IPS-20b (cell line): ENCODE measurements around the gene MBD3.
"Not testable (repeated sequence)": the region's sequence is repeated elsewhere in the genome, so short reads cannot be mapped to it uniquely, and the experiment has no call there.

Source experiments
- H3K27ac ChIP-seq: one replicate; pipeline ENCODE4 v1.5.1; 2013; ENCODE audit warnings: low read length
- H3K27me3 ChIP-seq: 2 replicates; pipeline ENCODE4 v1.6.1; 2013; ENCODE audit warnings: mild to moderate bottlenecking, low read length, inconsistent platforms; ENCODE audit not compliant: insufficient read depth
- H3K36me3 ChIP-seq: 2 replicates; pipeline ENCODE4 v1.6.1; 2013; ENCODE audit warnings: low read depth, mild to moderate bottlenecking, inconsistent platforms, low read length, moderate library complexity; ENCODE audit not compliant: insufficient read depth
- H3K4me1 ChIP-seq: 2 replicates; pipeline ENCODE4 v1.6.1; 2013; ENCODE audit warnings: mild to moderate bottlenecking, control low read depth, inconsistent platforms, low read length, moderate library complexity; ENCODE audit not compliant: insufficient read depth
- H3K4me3 ChIP-seq: 2 replicates; pipeline ENCODE4 v1.5.1; 2013; ENCODE audit warnings: mild to moderate bottlenecking, low read length, inconsistent platforms
- H3K9ac ChIP-seq: 2 replicates; pipeline ENCODE4 v1.6.1; 2013; ENCODE audit warnings: low read depth, mild to moderate bottlenecking, inconsistent platforms, low read length, moderate library complexity
- H3K9me3 ChIP-seq: 2 replicates; pipeline ENCODE4 v1.6.1; 2013; ENCODE audit warnings: mild to moderate bottlenecking, low read depth, low read length, inconsistent platforms; ENCODE audit not compliant: insufficient read depth

MBD3 gene

DNA sequence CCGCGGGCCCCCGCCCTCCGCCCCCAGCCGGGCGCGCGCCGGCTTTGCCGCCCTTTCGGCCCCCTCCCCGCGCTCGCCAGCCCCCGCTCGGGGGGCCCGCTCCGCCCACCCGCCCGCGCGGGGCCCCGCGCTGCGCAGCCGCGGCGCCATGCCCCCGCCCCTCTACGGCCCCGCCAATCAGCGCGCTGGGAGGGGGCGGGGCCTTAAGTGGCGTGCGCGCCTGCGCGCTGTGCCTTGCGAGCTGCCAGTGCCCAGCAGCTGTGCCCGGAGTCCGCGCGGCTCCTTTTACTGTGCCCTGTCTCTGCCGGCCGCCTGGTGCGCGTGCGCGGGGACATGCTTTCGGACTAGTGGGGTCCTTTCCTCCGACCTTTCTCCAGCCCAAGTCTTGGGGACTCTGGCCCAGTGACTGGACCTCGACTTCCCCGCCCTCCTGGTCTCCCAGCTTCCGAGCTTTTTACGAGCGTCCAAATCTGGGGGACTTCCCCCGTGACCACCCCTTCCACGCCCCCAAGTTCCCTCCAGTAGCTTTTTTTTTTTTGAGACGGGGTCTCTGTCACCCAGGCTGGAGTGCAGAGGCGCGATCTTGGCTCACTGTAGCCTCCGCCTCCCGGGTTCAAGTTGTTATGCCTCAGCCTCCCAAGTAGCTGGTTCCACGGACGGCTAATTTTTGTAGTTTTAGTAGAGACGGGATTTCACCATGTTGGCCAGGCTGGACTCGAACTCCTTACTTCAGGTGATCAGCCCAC, at the start of gene MBD3:
Gene MBD3 (minus strand): TSS at position 111 of the 746 bp plus-strand sequence. CDS start 234 bp downstream, outside the sequence.
- Histone ChIP-seq H3K36me3 (peaks cover 22% of the 10 kb centered on the region), H3K27ac (peak within 1 kb of the TSS; percentile 92), H3K27me3 (no peaks in the 10 kb centered on the region), H3K9ac (peak within 1 kb of the TSS; percentile 99), H3K9me3 (no peaks in the 10 kb centered on the region), H3K4me1 (peaks cover 5% of the 10 kb centered on the region; the same call in 1 of the 2 replicates), H3K4me3 (peak within 1 kb of the TSS; percentile 98)

DNA sequence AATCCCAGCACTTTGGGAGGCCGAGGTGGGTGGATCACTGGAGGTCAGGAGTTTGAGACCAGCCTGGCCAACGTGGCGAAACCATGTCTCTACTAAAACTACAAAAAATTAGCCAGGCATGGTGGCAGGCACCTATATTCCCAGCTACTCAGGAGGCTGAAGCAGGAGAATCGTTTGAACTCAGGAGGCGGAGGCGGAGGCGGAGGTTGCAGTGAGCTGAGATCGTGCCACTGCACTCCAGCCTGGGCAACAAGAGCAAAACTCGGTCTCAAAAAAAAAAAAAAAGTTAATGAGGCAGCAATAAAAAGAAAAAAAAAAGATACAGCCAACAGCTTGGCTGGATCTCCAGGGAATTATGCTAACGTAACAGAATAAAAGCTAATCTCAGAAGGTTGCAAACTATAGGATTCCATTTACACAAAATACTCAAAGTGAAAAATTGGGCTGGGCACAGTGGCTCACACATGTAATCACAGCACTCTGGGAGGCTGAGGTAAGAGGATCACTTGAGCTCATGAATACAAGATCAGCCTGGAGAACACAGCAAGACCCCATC, 48.3 kb upstream of the MBD3 start:
- peaks cover 95% of the 10 kb centered on the region for H3K36me3 ChIP-seq
- not testable (repeated sequence) for H3K27ac ChIP-seq, H3K4me3 ChIP-seq, H3K9me3 ChIP-seq, H3K9ac ChIP-seq, H3K27me3 ChIP-seq, H3K4me1 ChIP-seq

GRCh38 chr19:1636325-1637236, 43.9 kb upstream of the MBD3 start:
- no peak overlapping the region for H3K9ac ChIP-seq
- H3K27ac ChIP-seq = no peak overlapping the region
- H3K27me3 ChIP-seq = no peaks in the 10 kb centered on the region
- H3K9me3 ChIP-seq = no peaks in the 10 kb centered on the region
- peaks cover 88% of the 10 kb centered on the region for H3K36me3 ChIP-seq
- no peaks in the 10 kb centered on the region for H3K4me1 ChIP-seq
- no peak overlapping the region for H3K4me3 ChIP-seq

DNA sequence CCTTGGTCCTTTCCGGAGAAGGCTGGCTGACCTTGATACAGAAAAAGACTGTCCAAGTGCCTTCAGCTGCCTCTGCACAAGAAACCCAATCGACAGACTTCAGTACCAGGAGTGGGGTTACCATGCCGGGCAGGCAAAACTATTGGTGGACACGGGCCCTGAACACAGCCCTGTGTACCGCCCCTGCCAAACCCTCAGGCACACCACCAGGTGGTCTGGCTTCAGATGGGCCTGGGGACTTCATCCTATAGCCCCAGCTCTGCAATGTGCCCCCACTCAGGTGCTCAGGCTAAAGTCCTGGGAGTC, 42.2 kb upstream of the MBD3 start:
- Histone ChIP-seq H3K4me3 (no peak overlapping the region), H3K9me3 (no peaks in the 10 kb centered on the region), H3K27me3 (no peaks in the 10 kb centered on the region), H3K27ac (no peak overlapping the region), H3K9ac (no peak overlapping the region), H3K4me1 (no peaks in the 10 kb centered on the region), H3K36me3 (peaks cover 87% of the 10 kb centered on the region)

DNA sequence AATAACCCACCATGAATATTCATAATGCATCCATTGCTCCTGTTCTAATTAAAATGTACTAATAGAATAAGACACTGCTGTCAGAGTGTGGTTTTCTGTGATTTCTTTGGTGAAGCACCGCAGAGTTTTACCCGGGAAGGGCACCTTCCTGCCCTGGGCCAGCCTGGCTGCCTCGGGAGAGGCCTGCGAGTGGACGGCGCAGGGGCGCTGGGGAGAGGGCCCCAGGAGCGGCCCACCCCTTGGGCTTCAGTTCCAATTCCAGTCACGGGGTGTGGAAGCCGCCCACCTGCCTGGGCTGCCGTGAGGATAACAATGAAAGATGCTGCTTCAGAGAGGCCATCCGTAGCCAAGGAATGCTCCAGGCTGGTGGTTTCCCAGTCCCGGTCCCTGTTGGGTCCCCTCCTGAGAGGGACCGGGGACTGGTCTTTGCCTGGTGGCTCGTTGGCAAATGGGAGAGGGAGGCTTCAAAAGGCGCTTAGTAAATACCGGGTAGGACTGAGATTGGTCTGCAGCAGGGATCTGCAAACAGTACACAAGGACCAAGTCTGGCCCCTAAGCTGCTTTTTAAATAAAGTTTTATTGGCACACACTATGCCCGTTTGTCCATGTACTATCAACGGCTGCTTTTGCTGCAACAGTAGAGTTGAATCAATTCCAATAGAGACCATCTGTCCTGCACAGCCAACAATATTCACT, 41.7 kb upstream of the MBD3 start:
- Histone ChIP-seq H3K27me3 (no peaks in the 10 kb centered on the region), H3K36me3 (peaks cover 82% of the 10 kb centered on the region), H3K27ac (no peak overlapping the region), H3K9me3 (no peaks in the 10 kb centered on the region), H3K9ac (no peak overlapping the region), H3K4me3 (no peak overlapping the region), H3K4me1 (no peaks in the 10 kb centered on the region)

GRCh38 chr19:1633269-1633826, 40.7 kb upstream of the MBD3 start:
- H3K27ac ChIP-seq = no peak overlapping the region

DNA sequence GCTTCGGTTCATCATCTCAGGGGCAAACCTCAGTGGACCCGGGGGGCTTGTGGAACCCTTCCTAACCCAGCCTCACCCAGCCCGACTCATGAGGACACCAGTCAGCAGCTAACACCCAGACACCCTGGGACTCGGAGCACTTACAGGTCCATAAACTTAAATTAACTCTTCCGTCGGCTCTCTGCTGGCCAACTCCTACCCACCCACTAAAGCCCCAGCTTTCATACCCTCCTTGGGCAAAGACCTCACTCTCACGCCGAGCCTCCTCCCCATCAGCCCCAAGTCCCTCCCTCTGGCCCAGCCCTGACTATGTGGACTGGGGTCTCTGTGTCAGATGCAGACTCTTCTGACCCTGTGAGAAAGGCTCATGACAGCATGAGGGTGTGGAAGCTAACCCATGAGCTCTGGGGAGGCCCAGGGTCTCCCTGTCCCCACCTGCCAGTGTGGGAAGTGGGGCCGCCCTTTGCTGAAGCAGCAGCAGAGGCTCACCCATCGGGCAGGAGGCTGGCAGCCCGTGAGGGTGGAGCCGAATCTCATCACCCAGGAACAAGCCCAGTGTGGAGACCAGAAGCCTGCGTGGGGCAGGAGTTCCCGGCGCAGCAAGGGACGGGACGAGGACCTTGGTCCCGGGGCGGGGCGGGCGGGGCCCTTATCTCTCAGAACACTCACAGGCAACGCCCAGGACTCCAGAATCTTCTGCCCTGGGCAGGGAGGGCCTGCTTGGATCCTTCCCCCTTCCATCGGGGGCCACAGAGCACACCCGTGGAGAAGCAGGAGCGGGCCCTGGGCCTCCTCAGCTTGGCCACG, 40.0 kb upstream of the MBD3 start:
- H3K4me3 ChIP-seq = no peak overlapping the region
- H3K27ac ChIP-seq = no peak overlapping the region
- H3K36me3 ChIP-seq = peaks cover 65% of the 10 kb centered on the region
- H3K4me1 ChIP-seq = no peaks in the 10 kb centered on the region
- no peaks in the 10 kb centered on the region for H3K9me3 ChIP-seq
- H3K27me3 ChIP-seq = no peaks in the 10 kb centered on the region
- no peak overlapping the region for H3K9ac ChIP-seq

More at GRCh38 chr19:1633269-1633826, 40.7 kb upstream of the MBD3 start:
- no peaks in the 10 kb centered on the region for H3K9me3 ChIP-seq
- H3K36me3 ChIP-seq = peaks cover 72% of the 10 kb centered on the region
- H3K4me1 ChIP-seq = no peaks in the 10 kb centered on the region
- no peak overlapping the region for H3K4me3 ChIP-seq
- no peak overlapping the region for H3K9ac ChIP-seq
- H3K27me3 ChIP-seq = no peaks in the 10 kb centered on the region

DNA sequence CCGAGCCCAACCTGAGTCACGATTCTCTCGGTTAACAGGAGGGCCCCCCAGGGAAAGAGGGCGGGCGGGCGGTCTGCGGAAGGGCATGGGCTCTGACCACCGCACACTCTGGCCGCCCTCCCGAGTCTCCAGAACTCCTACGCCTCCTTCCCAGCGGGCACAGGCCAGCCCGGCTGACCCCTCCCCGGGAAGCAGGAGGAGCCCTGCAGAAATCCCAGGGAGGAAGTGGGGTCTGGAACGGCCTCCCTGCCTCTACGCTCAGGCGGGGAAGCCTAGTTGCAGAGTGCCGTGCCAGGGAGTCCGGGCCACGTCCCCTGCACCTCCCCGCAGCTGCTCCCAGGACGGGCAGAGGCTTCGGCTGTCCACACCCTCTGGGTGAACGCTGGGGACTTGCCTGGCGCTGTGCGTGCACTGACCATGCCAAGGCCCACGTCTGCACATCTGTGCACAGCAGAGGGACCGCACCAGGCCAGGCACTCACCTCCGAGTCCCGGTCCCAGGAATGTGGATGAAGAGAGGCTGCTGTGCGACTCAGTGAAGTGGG, 39.0 kb upstream of the MBD3 start:
- Histone ChIP-seq H3K9ac (no peak overlapping the region), H3K4me1 (no peaks in the 10 kb centered on the region), H3K27me3 (no peaks in the 10 kb centered on the region), H3K36me3 (peaks cover 56% of the 10 kb centered on the region), H3K9me3 (no peaks in the 10 kb centered on the region), H3K4me3 (no peak overlapping the region), H3K27ac (no peak overlapping the region)

- Histone ChIP-seq H3K36me3 (peaks cover 52% of the 10 kb centered on the region), H3K9ac (no peak overlapping the region), H3K9me3 (no peaks in the 10 kb centered on the region)
Observed at GRCh38 chr19:1630811-1631210, 38.1 kb upstream of the MBD3 start.

GRCh38 chr19:1630012-1630411, 37.3 kb upstream of the MBD3 start:
- Histone ChIP-seq H3K4me1 (no peaks in the 10 kb centered on the region), H3K27ac (no peak overlapping the region), H3K4me3 (no peak overlapping the region), H3K27me3 (no peaks in the 10 kb centered on the region), H3K36me3 (peaks cover 48% of the 10 kb centered on the region), H3K9ac (no peak overlapping the region), H3K9me3 (no peaks in the 10 kb centered on the region)

More at GRCh38 chr19:1630811-1631210, 38.1 kb upstream of the MBD3 start:
- no peaks in the 10 kb centered on the region for H3K4me1 ChIP-seq
- H3K27me3 ChIP-seq = no peaks in the 10 kb centered on the region
- no peak overlapping the region for H3K4me3 ChIP-seq
- H3K27ac ChIP-seq = no peak overlapping the region
